K562 (cell line): Measurements from ENCODE around the gene PLOD1. TPM values are rescaled to one million over a fixed set of nuclear protein-coding genes. Genes with fewer than 3 reads are reported as not detected.

Source experiments
- ATAC-seq: fragments of 200-7000 bp; cut with Tn5 transposase; 3 replicates; pipeline ENCODE4 v1.9.1; 2020; ENCODE audit warnings: moderate library complexity
- BruUV-seq: library from RNA; stranded (reverse); fragments of 400-500 nt; replicated peaks from 2 replicates; lab custom pipeline; 2021; lab: Mats Ljungman, UMichigan
- CTCF ChIA-PET: fragments of 300-600 bp; formaldehyde crosslinking; extraction: SDS; loops from one replicate; lab custom pipeline; 2021; ENCODE audit warnings: low intra/inter-chr PET ratio; lab: Yijun Ruan, JAX
- POLR2A ChIA-PET: fragments of 300-600, 350-650 bp; sonication (Branson Sonifier 250); formaldehyde crosslinking; extraction: SDS; loops from one replicate; lab custom pipeline; 2021; ENCODE audit warnings: antibody characterized with exemption, inconsistent platforms; lab: Yijun Ruan, JAX
- DNase-seq, 4 experiments: peaks; one replicate each; pipeline versions ENCODE4 v3.0.0 to v3.0.0-alpha.2; 2011 to 2018; ENCODE audit warnings: low spot score in 3 of 4, mixed read lengths in 3 of 4; ENCODE audit errors: extremely low read depth in 1 of 4
- FAIRE-seq: peaks from 2 replicates; lab custom pipeline; 2011; peaks lifted over from hg19 to GRCh38; lab: Jason Lieb, UNC
- H2AFZ ChIP-seq: 2 replicates; pipeline ENCODE4 v1.6.0; 2011; ENCODE audit warnings: low read depth, low read length, control low read depth, inconsistent platforms
- H3K27ac ChIP-seq: fragments of 200-600 bp; 3 replicates; pipeline ENCODE4 v1.8.0; 2011; ENCODE audit warnings: low read depth, mild to moderate bottlenecking, control low read depth, inconsistent platforms, low read length, moderate library complexity, mixed read lengths; ENCODE audit errors: extremely low read depth
- H3K27me3 ChIP-seq, 2 experiments: fragments of 300-600 bp in 1 of 2; 2 replicates in 1 of 2; 3 replicates in 1 of 2; pipeline versions ENCODE4 v1.6.0 to v1.8.0; 2011; ENCODE audit warnings: inconsistent platforms in 2 of 2, low read length in 2 of 2, mild to moderate bottlenecking in 1 of 2, mixed read lengths in 1 of 2, moderate library complexity in 1 of 2; ENCODE audit not compliant: control insufficient read depth in 2 of 2, insufficient read depth in 2 of 2
- H3K36me3 ChIP-seq: fragments of 300-600 bp; 3 replicates; pipeline ENCODE4 v1.8.0; 2011; ENCODE audit warnings: mild to moderate bottlenecking, low read length, inconsistent platforms; ENCODE audit not compliant: control insufficient read depth, insufficient read depth
- H3K4me1 ChIP-seq, 2 experiments: fragments of 200-600 bp in 1 of 2; replicated peaks in 1 of 2; 2 replicates in 1 of 2; 3 replicates in 1 of 2; pipeline versions ENCODE4 v1.5.1 to v1.8.0; 2011; ENCODE audit warnings: inconsistent platforms in 2 of 2, low read length in 2 of 2, mild to moderate bottlenecking in 1 of 2, mixed read lengths in 1 of 2, moderate library complexity in 1 of 2; ENCODE audit not compliant: control insufficient read depth in 2 of 2, insufficient read depth in 2 of 2
- H3K4me2 ChIP-seq: 2 replicates; pipeline ENCODE4 v1.6.1; 2011; ENCODE audit warnings: low read length, control low read depth, inconsistent platforms, mixed read lengths; ENCODE audit not compliant: insufficient read depth
- H3K4me3 ChIP-seq: fragments of 200-600 bp; sonication (generic), shearing (Covaris generic); 2 replicates; pipeline ENCODE4 v1.5.1; 2016; ENCODE audit warnings: control low read depth, inconsistent platforms
- H3K79me2 ChIP-seq: fragments of 200-600 bp; 3 replicates; pipeline ENCODE4 v1.8.0; 2011; ENCODE audit warnings: low read length, inconsistent platforms; ENCODE audit not compliant: control insufficient read depth, insufficient read depth
- H3K9ac ChIP-seq, 2 experiments: 2 replicates each; pipeline versions ENCODE4 v1.6.0 to v1.6.1; 2011; ENCODE audit warnings: low read depth in 2 of 2, low read length in 2 of 2, control low read depth in 1 of 2, inconsistent platforms in 1 of 2, mild to moderate bottlenecking in 1 of 2, mixed read lengths in 1 of 2; ENCODE audit not compliant: insufficient read depth in 1 of 2
- H3K9me1 ChIP-seq: one replicate; pipeline ENCODE4 v1.6.0; 2011; ENCODE audit warnings: inconsistent platforms, mild to moderate bottlenecking, low read length, moderate library complexity; ENCODE audit not compliant: control insufficient read depth, insufficient read depth
- H3K9me3 ChIP-seq: replicated peaks from 2 replicates; pipeline ENCODE4 v1.5.1; 2011; ENCODE audit warnings: low read depth, low read length, inconsistent platforms; ENCODE audit not compliant: control insufficient read depth, insufficient read depth
- H4K20me1 ChIP-seq: replicated peaks from 2 replicates; pipeline ENCODE4 v1.6.1; 2011; ENCODE audit warnings: low read length, inconsistent platforms, mixed read lengths; ENCODE audit not compliant: control insufficient read depth, insufficient read depth
- ATF7 ChIP-seq: fragments of 450-650 bp; IDR thresholded peaks from 2 replicates; pipeline ENCODE4 v1.7.1; 2014; ENCODE audit warnings: mild to moderate bottlenecking, moderate library complexity
- CREBBP ChIP-seq: IDR thresholded peaks from one replicate; pipeline ENCODE4 v1.6.1; 2012; ENCODE audit warnings: low read depth, mild to moderate bottlenecking, control low read depth, inconsistent platforms, low read length
- GTF2F1 ChIP-seq: IDR thresholded peaks from 2 replicates; pipeline ENCODE4 v1.6.1; 2011; ENCODE audit warnings: low read depth, low read length, improper control_type of control experiment
- JUNB ChIP-seq: fragments of 450-650 bp; formaldehyde crosslinking; conservative IDR thresholded peaks from 2 replicates; pipeline ENCODE4 v1.4.0; 2020; ENCODE audit warnings: mild to moderate bottlenecking
- KDM5B ChIP-seq: fragments of 200-600 bp; sonication (generic); IDR thresholded peaks from 2 replicates; pipeline ENCODE4 v1.6.1; 2012; ENCODE audit warnings: low read depth, mild to moderate bottlenecking, moderate library complexity, low read length, control low read depth, inconsistent platforms; ENCODE audit not compliant: insufficient replicate concordance
- KLF1 ChIP-seq: fragments of 450-650 bp; IDR thresholded peaks from 2 replicates; pipeline ENCODE4 v1.6.1; 2016; ENCODE audit warnings: missing genetic modification characterization, missing compliant biosample characterization
- MAFG ChIP-seq: fragments of 450-650 bp; conservative IDR thresholded peaks from 2 replicates; pipeline ENCODE4 v1.6.1; 2016; ENCODE audit warnings: missing genetic modification characterization, missing compliant biosample characterization
- NUFIP1 ChIP-seq: fragments of 450-650 bp; IDR thresholded peaks from 2 replicates; pipeline ENCODE4 v1.6.1; 2018; ENCODE audit not compliant: partially characterized antibody
- PHB ChIP-seq: fragments of 250-450 bp; sonication (Bioruptor Pico); IDR thresholded peaks from 2 replicates; pipeline ENCODE4 v1.5.0; 2021
- PTBP1 ChIP-seq: fragments of 200-400 bp; formaldehyde crosslinking; IDR thresholded peaks from 2 replicates; pipeline ENCODE4 v1.6.1; 2017; ENCODE audit warnings: low read depth, low read length
- RFX1 ChIP-seq: fragments of 450-650 bp; IDR thresholded peaks from 2 replicates; pipeline ENCODE4 v1.6.1; 2016; ENCODE audit warnings: mild to moderate bottlenecking, moderate library complexity
- TFAP4 ChIP-seq: sonication (generic); formaldehyde crosslinking; IDR thresholded peaks from 2 replicates; pipeline ENCODE4 v1.8.0; 2022; ENCODE audit warnings: missing genetic modification reagents, mild to moderate bottlenecking, moderate library complexity, borderline replicate concordance
- UBTF ChIP-seq, 2 experiments: IDR thresholded peaks; 2 replicates each; pipeline ENCODE4 v1.6.1; 2012; ENCODE audit warnings: improper control_type of control experiment in 2 of 2, low read depth in 2 of 2, low read length in 2 of 2, borderline replicate concordance in 1 of 2
- ZFX ChIP-seq: sonication (generic); formaldehyde crosslinking; IDR thresholded peaks from 2 replicates; pipeline ENCODE4 v1.8.0; 2022; ENCODE audit warnings: mild to moderate bottlenecking, missing genetic modification reagents, moderate library complexity
- ZNF253 ChIP-seq: fragments of 250-450 bp; sonication (Bioruptor Pico); conservative IDR thresholded peaks from 2 replicates; pipeline ENCODE4 v1.6.1; 2021; ENCODE audit warnings: mild to moderate bottlenecking
- ZNF511 ChIP-seq: sonication (generic); formaldehyde crosslinking; IDR thresholded peaks from 2 replicates; pipeline ENCODE4 v1.8.0; 2022; ENCODE audit warnings: mild to moderate bottlenecking, missing genetic modification reagents
- ZNF655 ChIP-seq: fragments of 250-450 bp; sonication (Bioruptor Pico); IDR thresholded peaks from 2 replicates; pipeline ENCODE4 v1.5.0; 2021
- WGBS: fragments of 100-300 bp; shearing (Covaris generic); methylation state at CpG from one replicate; pipeline ENCODE4 v1.1.6; 2016; ENCODE audit warnings: low coverage, mixed read lengths; ENCODE audit not compliant: insufficient coverage; ENCODE audit errors: missing lambda C conversion rate; 5-methylcytosine and 5-hydroxymethylcytosine counted together
- in situ Hi-C: fragments of 300-500 bp; cut with MboI; formaldehyde crosslinking; loops from 4 replicates; pipeline ENCODE4 v1.15.0; 2018; ENCODE audit warnings: inconsistent platforms, mixed read lengths
- intact Hi-C: fragments of 100-400 bp; cut with micrococcal nuclease; formaldehyde crosslinking; loops from 2 replicates; pipeline ENCODE4 v1.14.2; 2022
- polyA plus RNA-seq, 8 experiments: library from polyadenylated mRNA; depleted of rRNA in 4 of 8; stranded (reverse) in 5 of 8; unstranded in 3 of 8; fragments of >200 nt; fragmentation: Nextera tagmentation in 2 of 8; fragmentation: Illumina TruSeq in 1 of 8; extraction: Ambion mirVana in 2 of 8; extraction: Trizol in 1 of 8; gene quantifications; 2 replicates each; pipeline versions ENCODE4 v1.2.1 to v1.2.3, GENCODE V29; 2011 to 2014; ENCODE audit warnings: inconsistent platforms in 1 of 8, missing spikeins in 1 of 8
- total RNA-seq, 7 experiments: library from RNA; depleted of rRNA in 6 of 7; stranded (reverse); fragments of >200 nt in 6 of 7; fragmentation: Illumina TruSeq in 2 of 7; extraction: Trizol in 2 of 7; gene quantifications; 2 replicates each; pipeline versions ENCODE4 v1.2.1 to v1.2.3, GENCODE V29; 2011 to 2021; ENCODE audit warnings: low replicate concordance in 1 of 7

Gene PLOD1
- total and polyA plus RNA-seq, 9 of the 15 experiments (the other 6 are each of a cell fraction or from before 2014, with no cell fraction given): 16.6 to 90.8 (median 52.7) TPM

- Histone ChIP-seq H3K27me3 (no peaks in the 10 kb centered on the region), H3K9me3 (no peaks in the 10 kb centered on the region), H3K27ac (peak overlapping the region; percentile 100), H4K20me1 (no peaks in the 10 kb centered on the region), H3K4me3 (no peak overlapping the region), H3K36me3 (no peaks in the 10 kb centered on the region), H3K9ac (peak overlapping the region; percentile 49 to 95), H3K4me1 (peaks cover 15 to 27% of the 10 kb centered on the region in 2 experiments), H3K4me2 (peak overlapping the region; percentile 38; the same call in 1 of the 2 replicates), H3K9me1 (no peaks in the 10 kb centered on the region), H3K79me2 (no peaks in the 10 kb centered on the region), H2AFZ (peak overlapping the region; percentile 75)
- 8% methylated on average over 19 of the region's 19 CpGs for WGBS
- FAIRE-seq: peak; percentile 99
- peak; percentile 72 for ATAC-seq
- peak; percentile 86 to 98 (median 90) for DNase-seq
- intact Hi-C loops (loop anchor here (1.0 to 5.0 kb wide), 10 partner anchors 25 to 171 kb away; partner anchors contain the start of genes MFN2, MIIP and MTHFR), in situ Hi-C loops (no loop called here)
- no TSS peak for BruUV-seq
- ChIA-PET CTCF (interaction anchor here (0.5 to 2.7 kb wide), 7 partner anchors 13 to 257 kb away, joined by 3 to 20 read pairs (median 3); no protein-coding TSS in a partner anchor), POLR2A (interaction anchor here (0.6 to 5.3 kb wide), 94 partner anchors 8 to 1206 kb away, joined by 3 to 304 read pairs (median 12); partner anchors contain the start of genes AGTRAP, CLCN6, FBXO6 and KIAA2013)
- TF ChIP-seq PTBP1 (no peak), KDM5B (no peak), RFX1 (no peak), ZNF511 (no peak), GTF2F1 (no peak), PHB (CRISPR knock-in tag) (no peak), CREBBP (no peak), JUNB (no peak), ZNF253 (CRISPR knock-in tag) (no peak), UBTF (IDR thresholded peaks at IDR 0.05; ENCODE audit: borderline replicate concordance in 1 of 2, low read depth in 2 of 2, low read length in 2 of 2) (no peak), KLF1 (tag) (peak; percentile 75; the same call in 1 of the 2 replicates), ATF7 (peak; percentile 93), ZNF655 (CRISPR knock-in tag) (no peak), TFAP4 (CRISPR knock-in tag) (0 out of 2 replicates have a peak, but pooled peaks have one; percentile 20), MAFG (tag) (no peak), ZFX (CRISPR knock-in tag) (no peak), NUFIP1 (no peak)
These were observed 27.0 kb upstream of the PLOD1 start for GRCh38 chr1:11907275-11908094.
